ENCODE results near the gene CDK11A.
A peak's percentile ranks its signal among the peaks of the same experiment; 100 is the strongest.
"Not testable (repeated sequence)": the region's sequence is repeated elsewhere in the genome, so short reads cannot be mapped to it uniquely, and the experiment has no call there.

Gene CDK11A

DNA sequence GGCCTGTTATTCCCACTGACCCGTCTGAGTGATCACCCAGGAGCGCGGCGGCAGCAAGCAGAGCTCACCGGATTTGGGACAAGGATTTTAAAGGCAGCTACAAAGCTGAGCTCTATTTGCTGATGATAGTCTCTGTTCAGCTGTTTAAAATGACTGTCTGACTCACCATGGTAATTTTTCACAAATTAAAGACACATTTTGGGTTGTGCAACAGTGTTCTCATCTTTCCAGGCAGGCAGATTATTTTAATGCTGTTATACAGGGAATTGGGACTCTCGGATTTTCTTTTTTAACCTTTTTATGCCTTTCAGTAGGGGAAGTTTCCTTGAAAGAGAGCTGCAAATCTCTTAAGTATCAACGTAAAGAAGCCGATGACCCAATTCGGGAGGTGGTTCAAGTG lies 61.8 kb downstream of the CDK11A start:
- DNase-seq: not testable (repeated sequence)

- peak; percentile 97 for DNase-seq
These were observed 65.3 kb downstream of the CDK11A start, which contains the start of gene CDK11B for GRCh38 chr1:1658583-1659549. TSS of gene CDK11B (minus strand) at chr1:1659004. CDS start at chr1:1657485, 1,519 bp downstream.
